Neuron (in vitro differentiated cells): Measurements from ENCODE around the gene AP2A2.

Experiments
- H2AFZ ChIP-seq: one replicate; pipeline ENCODE4 v1.6.1; 2013; ENCODE audit warnings: low read depth, mild to moderate bottlenecking, inconsistent platforms, low read length, moderate library complexity
- H3K27me3 ChIP-seq: one replicate; pipeline ENCODE4 v1.6.1; 2013; ENCODE audit warnings: low read length; ENCODE audit not compliant: insufficient read depth
- H3K36me3 ChIP-seq: one replicate; pipeline ENCODE4 v1.6.1; 2013; ENCODE audit warnings: low read length; ENCODE audit not compliant: insufficient read depth
- H3K4me1 ChIP-seq: one replicate; pipeline ENCODE4 v1.6.1; 2013; ENCODE audit warnings: low read length; ENCODE audit not compliant: insufficient read depth
- H3K4me3 ChIP-seq: 2 replicates; pipeline ENCODE4 v1.5.1; 2013; ENCODE audit warnings: mild to moderate bottlenecking, low read length, moderate library complexity
- H3K9me3 ChIP-seq: one replicate; pipeline ENCODE4 v1.6.1; 2013; ENCODE audit warnings: low read length

The AP2A2 gene

GRCh38 chr11:1008001-1008802 is 82.5 kb downstream of the AP2A2 start:
- Histone ChIP-seq H3K36me3 (peaks cover 61% of the 10 kb centered on the region), H3K4me1 (peaks cover 17% of the 10 kb centered on the region), H3K27me3 (no peaks in the 10 kb centered on the region), H2AFZ (no peak overlapping the region), H3K9me3 (no peaks in the 10 kb centered on the region), H3K4me3 (no peak overlapping the region)

DNA sequence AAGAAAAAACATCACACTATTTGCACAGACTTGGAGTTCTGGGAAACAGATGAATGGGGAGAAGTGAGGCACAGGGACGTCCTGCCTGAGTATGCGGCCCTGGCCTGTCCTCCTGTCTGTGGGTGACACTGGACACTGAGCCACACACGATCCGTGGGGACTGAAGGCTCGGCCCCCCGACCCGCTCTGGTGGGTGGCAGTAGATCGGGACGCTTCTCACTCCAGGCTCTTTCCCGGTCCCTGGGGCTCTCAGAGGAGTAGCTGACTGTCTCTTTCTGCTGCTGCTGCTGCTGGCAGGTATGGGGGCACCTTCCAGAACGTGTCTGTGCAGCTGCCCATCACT is 83.1 kb downstream of the AP2A2 start:
- H3K4me1 ChIP-seq, result peaks cover 17% of the 10 kb centered on the region
- H3K36me3 ChIP-seq, result peaks cover 59% of the 10 kb centered on the region
- H2AFZ ChIP-seq, result no peak overlapping the region
- H3K27me3 ChIP-seq, result no peaks in the 10 kb centered on the region
- H3K4me3 ChIP-seq, result no peak overlapping the region
- no peaks in the 10 kb centered on the region for H3K9me3 ChIP-seq

DNA sequence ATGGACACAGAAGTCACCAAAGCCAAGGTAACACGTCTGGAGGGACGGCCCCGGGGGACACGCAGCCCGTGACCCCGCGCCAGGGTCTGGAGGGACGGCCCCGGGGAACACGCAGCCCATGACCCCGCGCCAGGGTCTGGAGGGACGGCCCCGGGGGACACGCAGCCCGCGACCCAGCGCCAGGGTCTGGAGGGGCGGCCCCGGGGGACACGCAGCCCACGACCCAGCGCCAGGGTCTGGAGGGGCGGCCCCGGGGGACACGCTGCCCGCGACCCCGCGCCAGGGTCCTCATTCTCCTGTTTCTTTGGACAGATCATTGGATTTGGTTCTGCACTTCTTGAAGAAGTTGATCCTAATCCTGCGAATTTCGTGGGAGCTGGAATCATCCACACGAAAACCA is 83.7 kb downstream of the AP2A2 start:
- H3K36me3 ChIP-seq, result peaks cover 58% of the 10 kb centered on the region
- H3K27me3 ChIP-seq, result no peaks in the 10 kb centered on the region
- H2AFZ ChIP-seq, result no peak overlapping the region
- no peak overlapping the region for H3K4me3 ChIP-seq
- no peaks in the 10 kb centered on the region for H3K9me3 ChIP-seq
- H3K4me1 ChIP-seq, result peaks cover 17% of the 10 kb centered on the region

- H3K36me3 ChIP-seq, result peaks cover 51% of the 10 kb centered on the region
- peaks cover 17% of the 10 kb centered on the region for H3K4me1 ChIP-seq
- H2AFZ ChIP-seq, result no peak overlapping the region
- no peaks in the 10 kb centered on the region for H3K9me3 ChIP-seq
- H3K27me3 ChIP-seq, result no peaks in the 10 kb centered on the region
- H3K4me3 ChIP-seq, result no peak overlapping the region
These were observed 84.3 kb downstream of the AP2A2 start for GRCh38 chr11:1009991-1010390.

GRCh38 chr11:1010551-1011319 is 85.1 kb downstream of the AP2A2 start:
- no peaks in the 10 kb centered on the region for H3K9me3 ChIP-seq
- peaks cover 17% of the 10 kb centered on the region for H3K4me1 ChIP-seq
- no peaks in the 10 kb centered on the region for H3K27me3 ChIP-seq
- H2AFZ ChIP-seq, result no peak overlapping the region
- no peak overlapping the region for H3K4me3 ChIP-seq
- H3K36me3 ChIP-seq, result peaks cover 49% of the 10 kb centered on the region

- H3K4me1 ChIP-seq, result peaks cover 17% of the 10 kb centered on the region
- no peaks in the 10 kb centered on the region for H3K27me3 ChIP-seq
- no peaks in the 10 kb centered on the region for H3K9me3 ChIP-seq
- H3K4me3 ChIP-seq, result no peak overlapping the region
- H3K36me3 ChIP-seq, result peaks cover 45% of the 10 kb centered on the region
- H2AFZ ChIP-seq, result no peak overlapping the region
These were observed 85.6 kb downstream of the AP2A2 start for GRCh38 chr11:1011320-1011698.

GRCh38 chr11:1012291-1012690 is 86.6 kb downstream of the AP2A2 start:
- peaks cover 5% of the 10 kb centered on the region for H3K9me3 ChIP-seq
- H3K36me3 ChIP-seq, result peaks cover 40% of the 10 kb centered on the region
- no peak overlapping the region for H3K4me3 ChIP-seq
- peaks cover 17% of the 10 kb centered on the region for H3K4me1 ChIP-seq
- H2AFZ ChIP-seq, result no peak overlapping the region
- H3K27me3 ChIP-seq, result no peaks in the 10 kb centered on the region

DNA sequence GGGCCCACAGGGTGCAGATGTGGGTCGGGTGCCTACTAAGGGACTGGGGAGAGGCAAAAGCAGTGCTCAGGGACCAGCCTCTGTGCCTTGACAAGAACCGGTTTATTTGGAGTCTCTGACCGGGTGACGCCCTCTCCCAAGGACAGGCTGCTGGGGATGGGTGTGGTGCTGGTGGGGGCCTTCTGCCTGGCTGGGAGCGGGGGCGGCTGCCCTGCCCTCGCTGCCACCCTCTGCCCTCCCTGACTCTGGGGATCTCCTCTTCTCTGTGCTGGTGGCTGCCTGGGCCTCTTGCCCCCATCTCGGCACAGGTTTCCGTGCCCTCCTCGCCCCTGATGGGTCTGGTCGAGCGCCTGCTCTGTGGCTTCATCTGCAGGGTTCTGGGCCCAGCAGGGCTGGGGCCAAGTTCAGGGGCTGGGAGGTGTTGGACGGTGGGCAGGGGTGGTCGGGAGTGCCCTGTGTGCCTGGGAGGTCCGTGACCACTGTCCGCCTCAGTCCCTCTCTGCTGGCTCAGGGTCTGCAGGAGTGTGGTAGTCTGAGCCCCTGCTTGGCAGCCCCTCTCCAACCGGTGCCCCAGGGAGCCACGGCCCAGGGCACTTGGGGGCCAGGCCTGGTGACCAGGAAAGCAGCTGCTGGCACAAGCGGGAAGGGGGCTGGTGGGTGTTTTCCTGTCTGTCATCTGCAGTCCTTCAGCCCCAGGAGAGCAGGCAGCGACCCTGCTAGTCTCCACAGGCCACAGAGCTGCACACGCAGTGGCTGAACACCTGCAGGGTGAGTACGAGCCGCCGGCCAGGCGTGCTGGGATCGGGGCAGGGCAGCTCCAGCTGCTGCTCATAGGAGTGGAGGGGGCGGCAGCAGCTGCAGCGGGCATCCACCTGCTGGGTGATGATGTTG is 87.3 kb downstream of the AP2A2 start:
- Histone ChIP-seq H3K4me1 (peaks cover 13% of the 10 kb centered on the region), H3K4me3 (no peak overlapping the region), H3K36me3 (peaks cover 33% of the 10 kb centered on the region), H3K9me3 (peaks cover 8% of the 10 kb centered on the region), H3K27me3 (no peaks in the 10 kb centered on the region), H2AFZ (no peak overlapping the region)

DNA sequence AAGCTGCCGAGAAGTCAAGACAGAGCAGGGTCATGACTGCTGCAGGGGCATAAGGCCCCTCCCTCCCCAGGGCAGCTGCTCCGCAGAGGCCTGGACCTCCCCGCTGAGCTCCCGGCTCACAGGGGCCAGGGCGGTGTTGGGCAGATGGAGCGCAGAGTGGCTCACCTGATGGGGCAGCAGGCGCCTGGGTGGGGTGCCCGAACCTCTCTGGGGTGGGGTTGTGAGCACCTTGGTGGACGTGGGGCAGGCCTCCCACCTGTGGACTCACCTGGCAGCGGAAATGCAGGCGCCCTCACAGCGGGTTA is 87.9 kb downstream of the AP2A2 start:
- H3K36me3 ChIP-seq, result peaks cover 29% of the 10 kb centered on the region
- peaks cover 7% of the 10 kb centered on the region for H3K4me1 ChIP-seq
- H3K27me3 ChIP-seq, result no peaks in the 10 kb centered on the region
- H3K4me3 ChIP-seq, result no peak overlapping the region
- H3K9me3 ChIP-seq, result peaks cover 8% of the 10 kb centered on the region
- H2AFZ ChIP-seq, result no peak overlapping the region

- Histone ChIP-seq H3K36me3 (peaks cover 27% of the 10 kb centered on the region), H3K4me3 (no peak overlapping the region)
These were observed 88.6 kb downstream of the AP2A2 start for GRCh38 chr11:1014276-1014675.

GRCh38 chr11:1015064-1015463 is 89.4 kb downstream of the AP2A2 start:
- Histone ChIP-seq H3K9me3 (peaks cover 8% of the 10 kb centered on the region), H2AFZ (no peak overlapping the region), H3K4me3 (no peak overlapping the region), H3K27me3 (no peaks in the 10 kb centered on the region), H3K36me3 (peaks cover 21% of the 10 kb centered on the region), H3K4me1 (no peaks in the 10 kb centered on the region)

More at GRCh38 chr11:1014276-1014675, 88.6 kb downstream of the AP2A2 start:
- no peak overlapping the region for H2AFZ ChIP-seq
- peaks cover 8% of the 10 kb centered on the region for H3K9me3 ChIP-seq
- peaks cover under 1% of the 10 kb centered on the region for H3K4me1 ChIP-seq
- no peaks in the 10 kb centered on the region for H3K27me3 ChIP-seq

GRCh38 chr11:1015826-1016545 is 90.3 kb downstream of the AP2A2 start:
- peaks cover 8% of the 10 kb centered on the region for H3K9me3 ChIP-seq
- no peak overlapping the region for H3K4me3 ChIP-seq
- no peaks in the 10 kb centered on the region for H3K4me1 ChIP-seq
- no peaks in the 10 kb centered on the region for H3K27me3 ChIP-seq
- peaks cover 12% of the 10 kb centered on the region for H3K36me3 ChIP-seq
- H2AFZ ChIP-seq, result no peak overlapping the region
